ENCODE results near the gene PRKCI.
"Not testable (repeated sequence)": the region's sequence is repeated elsewhere in the genome, so short reads cannot be mapped to it uniquely, and the experiment has no call there.

PRKCI gene

GRCh38 chr3:170222647-170223541, 670 bp downstream of the PRKCI start:
- DNase-seq (ENCODE audit: low read depth, low spot score), result no peak

GRCh38 chr3:170225166-170225565, 2.9 kb downstream of the PRKCI start:
- DNase-seq (ENCODE audit: low read depth, low spot score), result no peak

GRCh38 chr3:170226426-170226960, 4.3 kb downstream of the PRKCI start:
- no peak for DNase-seq (ENCODE audit: low read depth, low spot score)

GRCh38 chr3:170228093-170228766, 6.0 kb downstream of the PRKCI start:
- DNase-seq (ENCODE audit: low read depth, low spot score), result no peak

- DNase-seq (ENCODE audit: low read depth, low spot score), result no peak
Measured at GRCh38 chr3:170232266-170232665, 10.0 kb downstream of the PRKCI start.

GRCh38 chr3:170233530-170233929, 11.3 kb downstream of the PRKCI start:
- no peak for DNase-seq (ENCODE audit: low read depth, low spot score)

GRCh38 chr3:170240142-170240541, 17.9 kb downstream of the PRKCI start:
- no peak for DNase-seq (ENCODE audit: low read depth, low spot score)

GRCh38 chr3:170240671-170241070, 18.4 kb downstream of the PRKCI start:
- DNase-seq (ENCODE audit: low read depth, low spot score), result no peak

- no peak for DNase-seq (ENCODE audit: low read depth, low spot score)
Measured at GRCh38 chr3:170244576-170244975, 22.4 kb downstream of the PRKCI start.

GRCh38 chr3:170247875-170248274, 25.7 kb downstream of the PRKCI start:
- DNase-seq (ENCODE audit: low read depth, low spot score), result no peak

- DNase-seq (ENCODE audit: low read depth, low spot score), result no peak
Measured at GRCh38 chr3:170256597-170256996, 34.4 kb downstream of the PRKCI start.

- DNase-seq (ENCODE audit: low read depth, low spot score), result no peak
Measured at GRCh38 chr3:170257145-170257544, 34.9 kb downstream of the PRKCI start.

GRCh38 chr3:170258105-170258487, 35.9 kb downstream of the PRKCI start:
- DNase-seq (ENCODE audit: low read depth, low spot score), result no peak

GRCh38 chr3:170259907-170260306, 37.7 kb downstream of the PRKCI start:
- no peak for DNase-seq (ENCODE audit: low read depth, low spot score)

GRCh38 chr3:170267793-170268192, 45.6 kb downstream of the PRKCI start:
- DNase-seq (ENCODE audit: low read depth, low spot score), result no peak

- not testable (repeated sequence) for DNase-seq (ENCODE audit: low read depth, low spot score)
Measured at GRCh38 chr3:170269673-170270254, 47.5 kb downstream of the PRKCI start.

GRCh38 chr3:170270282-170270881, 48.2 kb downstream of the PRKCI start:
- DNase-seq (ENCODE audit: low read depth, low spot score), result no peak

- DNase-seq (ENCODE audit: low read depth, low spot score), result no peak
Measured at GRCh38 chr3:170274641-170275040, 52.4 kb downstream of the PRKCI start.

GRCh38 chr3:170275832-170276231, 53.6 kb downstream of the PRKCI start:
- no peak for DNase-seq (ENCODE audit: low read depth, low spot score)

- DNase-seq (ENCODE audit: low read depth, low spot score), result not testable (repeated sequence)
Measured at GRCh38 chr3:170277311-170277710, 55.1 kb downstream of the PRKCI start.

GRCh38 chr3:170277833-170278580, 55.8 kb downstream of the PRKCI start:
- no peak for DNase-seq (ENCODE audit: low read depth, low spot score)
